Heart left ventricle (tissue), 16 donors: Measurements from ENCODE around the gene MICALL2. TPM values are rescaled to one million over a fixed set of nuclear protein-coding genes. Genes with fewer than 3 reads are reported as not detected.
A peak's percentile ranks its signal among the peaks of the same experiment; 100 is the strongest.

ENCODE experiments used
- ATAC-seq, 4 donors: fragments of 200-7000 bp; cut with Tn5 transposase; one replicate each; pipeline ENCODE4 v1.9.1; 2020 to 2022; ENCODE audit warnings: moderate library complexity in 4 of 4, mild to moderate bottlenecking in 3 of 4, moderate number of reproducible peaks in 1 of 4
- DNase-seq, 5 donors: peaks; one replicate each; pipeline ENCODE4 v3.0.0-alpha.2; 2020
- H3K27ac ChIP-seq, 12 donors: fragments of 200-600 bp; sonication (generic) in 4 of 12; one replicate each; pipeline versions ENCODE4 v1.5.0 to v1.8.0; 2016 to 2022; ENCODE audit warnings: mild to moderate bottlenecking in 2 of 12
- H3K27me3 ChIP-seq, 9 donors: fragments of 200-600 bp; sonication (generic) in 2 of 9; one replicate each; pipeline versions ENCODE4 v1.5.1 to v1.8.0; 2016 to 2022; ENCODE audit warnings: mild to moderate bottlenecking in 3 of 9
- H3K36me3 ChIP-seq, 9 donors: fragments of 200-600 bp; sonication (generic) in 2 of 9; one replicate each; pipeline versions ENCODE4 v1.5.0 to v1.8.0; 2018 to 2022; ENCODE audit warnings: mild to moderate bottlenecking in 2 of 9
- H3K4me1 ChIP-seq, 12 donors: fragments of 200-600 bp; sonication (generic) in 4 of 12; one replicate each; pipeline versions ENCODE4 v1.5.0 to v1.8.0; 2016 to 2022; ENCODE audit warnings: mild to moderate bottlenecking in 3 of 12
- H3K4me3 ChIP-seq, 12 donors: fragments of 200-600 bp; sonication (generic) in 4 of 12; one replicate each; pipeline versions ENCODE4 v1.5.0 to v1.8.0; 2017 to 2022; ENCODE audit warnings: mild to moderate bottlenecking in 9 of 12, moderate library complexity in 4 of 12
- H3K9me3 ChIP-seq, 12 donors: fragments of 200-600 bp; sonication (generic) in 4 of 12; one replicate each; pipeline versions ENCODE4 v1.5.0 to v1.8.0; 2016 to 2022; ENCODE audit warnings: mild to moderate bottlenecking in 1 of 12
- POLR2A ChIP-seq, 2 donors: fragments of 450-650 bp; IDR thresholded peaks; one replicate each; pipeline ENCODE4 v1.6.1; 2017; ENCODE audit warnings: antibody characterized with exemption in 2 of 2, mild to moderate bottlenecking in 2 of 2, moderate library complexity in 2 of 2
- WGBS, 4 donors: extraction: QIAGEN DNeasy Blood & Tissue Kit in 2 of 4; methylation state at CpG; one replicate each; pipeline versions ENCODE4 v1.1.5 to v1.1.7; 2013 to 2018; 5-methylcytosine and 5-hydroxymethylcytosine counted together
- intact Hi-C, 10 donors: fragments of 100-400 bp; cut with DNase I; formaldehyde crosslinking; loops; one replicate each; pipeline versions ENCODE4 v1.11.1 to v1.14.2; 2022
- polyA plus RNA-seq, 2 donors: library from polyadenylated mRNA; stranded (reverse); fragments of 200-250 nt; gene quantifications; one replicate each; pipeline ENCODE4 v1.2.3, GENCODE V29; 2013
- total RNA-seq, 9 donors: library from RNA; depleted of rRNA in 2 of 9; stranded (reverse); fragments of >200 nt in 2 of 9; fragmentation: NEBNext Ultra II Directional in 3 of 9; extraction: Animal tissue kit (Norgen Biotek cat#: 25700) in 3 of 9; gene quantifications; one replicate each; pipeline versions ENCODE4 v1.1.0 to v1.2.4, GENCODE V29; 2016 to 2023
- TF ChIP-seq, protein P1 (sequence below), 12 donors: fragments of 200-600 bp; sonication (generic) in 4 of 12; IDR thresholded peaks; one replicate each; pipeline versions ENCODE4 v1.5.0 to v1.8.0; 2018 to 2022; ENCODE audit warnings: antibody characterized with exemption in 12 of 12, mild to moderate bottlenecking in 5 of 12
- donor health status: ischemic (EF 13 %, LVEDD 7.1; RV severe dilation, severe dysfunction).
- donor health status: healthy with polysubstance abuse.
- donor health status: DM: no; HTN: yes; CAD: no.
- donor health status: DM: no; HTN: no; CAD: no.
- donor health status: ischemic (EF 25% LVEDD 6.9; RV normal size, moderate dysfunction).
- donor health status: ischemic (EF 25% LVEDD 5.7; RV mildly dilated, moderate dysfunction).
- donor health status: healthy.
- donor health status: DM: yes; HTN: yes; CAD: no.
- donor health status: ischemic (EF 35%, LVEDD 5.7; RV mildly dilated, moderate dysfunction).
- donor health status: nonischemic (EF 11% LVEDD 7.7; RV severe dilation, severe dysfunction).
- donor health status: DM: yes; HTN: yes; CAD: no.
- donor health status: PGD.
- donor health status: ischemic (EF 29% LVEDD 5.4; RV normal size, mild dysfunction).
- donor health status: nonischemic (EF 23%, LVEDD 6.1; RV moderate dilation, normal function).

MICALL2 gene
- total and polyA plus RNA-seq, 11 donors, result 2.5 to 18.3 (median 8.4) TPM

DNA sequence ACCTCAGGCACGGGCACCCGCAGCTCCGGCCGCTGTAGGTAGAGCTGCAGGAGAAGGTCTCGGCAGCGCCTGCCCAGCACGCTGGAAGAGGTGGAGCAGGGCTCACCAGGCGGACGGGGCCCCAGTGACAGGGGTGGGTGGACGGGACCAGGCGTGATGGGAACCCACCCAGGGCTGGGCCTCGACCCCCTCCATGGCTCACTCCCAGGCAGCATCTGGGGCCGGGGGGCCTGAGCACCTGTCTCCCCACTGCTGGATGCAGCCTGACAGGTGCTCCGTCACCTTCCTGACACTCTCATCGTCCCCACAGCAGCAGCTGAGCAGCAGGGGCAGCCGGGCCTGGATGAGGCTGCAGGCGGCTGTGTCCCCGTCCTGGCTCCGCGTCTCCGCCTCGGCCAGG, 16.7 kb upstream of the MICALL2 start:
- DNase-seq (no peak), ATAC-seq (no peak)
- peaks cover 0 to 97% (median 81%) of the 10 kb centered on the region in 9 donors for H3K36me3 ChIP-seq
- no peak overlapping the region for H3K27ac ChIP-seq
- H3K27me3 ChIP-seq, result no peaks in the 10 kb centered on the region
- no peak overlapping the region for H3K4me3 ChIP-seq
- H3K4me1 ChIP-seq, result peaks cover 0 to 11% (median 2%) of the 10 kb centered on the region in 12 donors
- no peaks in the 10 kb centered on the region for H3K9me3 ChIP-seq
- intact Hi-C loops, result loop anchor here in 4 of 10 donors (2.0 to 10.0 kb wide), 3 partner anchors 44 to 281 kb away; no protein-coding TSS in a partner anchor
- no peak for TF ChIP-seq POLR2A (IDR thresholded peaks at IDR 0.05)
- TF ChIP-seq, protein P1, sequence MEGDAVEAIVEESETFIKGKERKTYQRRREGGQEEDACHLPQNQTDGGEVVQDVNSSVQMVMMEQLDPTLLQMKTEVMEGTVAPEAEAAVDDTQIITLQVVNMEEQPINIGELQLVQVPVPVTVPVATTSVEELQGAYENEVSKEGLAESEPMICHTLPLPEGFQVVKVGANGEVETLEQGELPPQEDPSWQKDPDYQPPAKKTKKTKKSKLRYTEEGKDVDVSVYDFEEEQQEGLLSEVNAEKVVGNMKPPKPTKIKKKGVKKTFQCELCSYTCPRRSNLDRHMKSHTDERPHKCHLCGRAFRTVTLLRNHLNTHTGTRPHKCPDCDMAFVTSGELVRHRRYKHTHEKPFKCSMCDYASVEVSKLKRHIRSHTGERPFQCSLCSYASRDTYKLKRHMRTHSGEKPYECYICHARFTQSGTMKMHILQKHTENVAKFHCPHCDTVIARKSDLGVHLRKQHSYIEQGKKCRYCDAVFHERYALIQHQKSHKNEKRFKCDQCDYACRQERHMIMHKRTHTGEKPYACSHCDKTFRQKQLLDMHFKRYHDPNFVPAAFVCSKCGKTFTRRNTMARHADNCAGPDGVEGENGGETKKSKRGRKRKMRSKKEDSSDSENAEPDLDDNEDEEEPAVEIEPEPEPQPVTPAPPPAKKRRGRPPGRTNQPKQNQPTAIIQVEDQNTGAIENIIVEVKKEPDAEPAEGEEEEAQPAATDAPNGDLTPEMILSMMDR (IDR thresholded peaks at IDR 0.05), result no peak
- 94 to 96% (median 96%) methylated on average over 14 to 22 of the region's 22 CpGs for WGBS, 4 donors

DNA sequence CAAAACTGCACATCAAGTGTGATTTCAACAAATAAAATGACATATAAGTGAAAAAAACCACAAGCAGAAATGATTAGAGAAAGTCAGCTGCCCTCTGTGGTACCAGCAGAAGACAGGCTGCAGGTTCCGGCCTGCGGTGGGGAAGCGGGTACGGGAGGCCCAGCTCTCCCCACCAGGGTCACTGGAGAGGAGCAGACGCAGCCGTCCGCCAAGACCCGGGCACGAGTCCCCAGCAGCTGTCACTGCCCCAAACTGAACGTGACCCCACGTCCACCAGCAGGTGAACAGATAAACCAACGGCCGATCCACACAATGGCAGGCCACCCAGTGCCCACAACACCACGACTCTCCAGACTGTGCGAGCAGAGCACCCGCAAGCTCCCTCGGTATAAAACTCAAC, 16.1 kb upstream of the MICALL2 start:
- TF ChIP-seq, protein P1 (IDR thresholded peaks at IDR 0.05), result no peak
- no peak for TF ChIP-seq POLR2A (IDR thresholded peaks at IDR 0.05)
- 88 to 94% (median 93%) methylated on average over 15 to 17 of the region's 17 CpGs for WGBS, 4 donors
- no peak for DNase-seq
- Histone ChIP-seq H3K4me1 (peaks cover 0 to 11% (median 2%) of the 10 kb centered on the region in 12 donors), H3K27me3 (no peaks in the 10 kb centered on the region), H3K9me3 (no peaks in the 10 kb centered on the region), H3K27ac (no peak overlapping the region), H3K4me3 (no peak overlapping the region), H3K36me3 (peaks cover 0 to 98% (median 80%) of the 10 kb centered on the region in 9 donors)
- no peak for ATAC-seq
- intact Hi-C loops, result loop anchor here in 4 of 10 donors (2.0 to 10.0 kb wide), 3 partner anchors 43 to 281 kb away; no protein-coding TSS in a partner anchor

DNA sequence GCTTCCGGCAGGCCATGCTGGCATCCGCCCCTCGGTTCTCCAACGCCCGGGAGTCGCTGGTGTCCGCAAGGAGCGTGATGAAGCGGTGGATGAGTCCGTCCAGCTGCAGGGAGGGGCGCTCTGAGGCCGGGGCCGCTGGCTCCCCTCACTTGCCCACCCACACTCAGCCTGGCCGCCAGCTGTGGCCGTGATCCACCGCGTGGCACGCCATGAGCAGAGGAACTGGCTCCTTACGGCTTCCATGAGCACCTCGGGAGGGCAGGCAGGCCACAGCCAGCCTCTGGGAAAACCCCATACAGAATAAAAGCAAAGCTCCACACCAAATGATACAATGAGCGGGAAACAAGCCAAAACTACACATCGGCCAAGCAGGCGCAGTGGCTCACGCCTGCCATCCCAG, 15.5 kb upstream of the MICALL2 start:
- ATAC-seq (peak in 1 of 4 donors; percentile 6), DNase-seq (no peak)
- 80 to 84% (median 83%) methylated on average over 20 to 24 of the region's 24 CpGs for WGBS, 4 donors
- H3K27me3 ChIP-seq, result no peaks in the 10 kb centered on the region
- no peak overlapping the region for H3K27ac ChIP-seq
- no peaks in the 10 kb centered on the region for H3K9me3 ChIP-seq
- peaks cover 0 to 11% (median 2%) of the 10 kb centered on the region in 12 donors for H3K4me1 ChIP-seq
- peaks cover 0 to 98% (median 80%) of the 10 kb centered on the region in 9 donors for H3K36me3 ChIP-seq
- intact Hi-C loops, result loop anchor here in 9 of 10 donors (1.0 to 10.0 kb wide), 5 partner anchors 42 to 280 kb away; no protein-coding TSS in a partner anchor
- TF ChIP-seq, protein P1 (IDR thresholded peaks at IDR 0.05), result no peak
- no peak for TF ChIP-seq POLR2A (IDR thresholded peaks at IDR 0.05)
- H3K4me3 ChIP-seq, result no peak overlapping the region

- intact Hi-C loops, result loop anchor here in 9 of 10 donors (1.0 to 10.0 kb wide), 5 partner anchors 42 to 279 kb away; no protein-coding TSS in a partner anchor
- ATAC-seq (peak; percentile 52 to 79 (median 72)), DNase-seq (peak; percentile 85 to 91 (median 87))
- Histone ChIP-seq H3K27ac (peak overlapping the region in 1 of 12 donors; percentile 26), H3K4me1 (peaks cover 0 to 11% (median 2%) of the 10 kb centered on the region in 12 donors), H3K36me3 (peaks cover 0 to 98% (median 76%) of the 10 kb centered on the region in 9 donors), H3K9me3 (no peaks in the 10 kb centered on the region), H3K27me3 (no peaks in the 10 kb centered on the region), H3K4me3 (no peak overlapping the region)
- 35 to 55% (median 39%) methylated on average over 18 to 37 of the region's 37 CpGs for WGBS, 4 donors
- TF ChIP-seq POLR2A (IDR thresholded peaks at IDR 0.05), result no peak
- TF ChIP-seq, protein P1 (IDR thresholded peaks at IDR 0.05), result peak; percentile 87 to 96 (median 91)
These were observed 14.7 kb upstream of the MICALL2 start for GRCh38 chr7:1473864-1474512.
